Sigmoid colon (tissue), 7 donors: ENCODE data around the gene ZBTB21. TPM values are rescaled to one million over a fixed set of nuclear protein-coding genes. Genes with fewer than 3 reads are reported as not detected.

Experiments
- DNase-seq: peaks from one replicate; pipeline ENCODE4 v3.0.0-alpha.2; 2019
- H3K27ac ChIP-seq, 4 donors: fragments of 200-600 bp; sonication (generic); one replicate each; pipeline ENCODE4 v1.5.1; 2016 to 2019; ENCODE audit warnings: mild to moderate bottlenecking in 1 of 4
- H3K27me3 ChIP-seq, 3 donors: fragments of 200-600 bp; sonication (generic); one replicate each; pipeline ENCODE4 v1.5.1; 2019; ENCODE audit warnings: mild to moderate bottlenecking in 1 of 3
- H3K36me3 ChIP-seq, 4 donors: fragments of 200-600 bp; sonication (generic); one replicate each; pipeline ENCODE4 v1.5.1; 2016 to 2019
- H3K4me1 ChIP-seq, 4 donors: fragments of 200-600 bp; sonication (generic); one replicate each; pipeline ENCODE4 v1.5.1; 2017 to 2019
- H3K4me3 ChIP-seq, 4 donors: fragments of 200-600 bp; sonication (generic); one replicate each; pipeline ENCODE4 v1.5.1; 2017 to 2019; ENCODE audit warnings: mild to moderate bottlenecking in 2 of 4, moderate library complexity in 1 of 4
- H3K9me3 ChIP-seq, 4 donors: fragments of 200-600 bp in 3 of 4; sonication (generic) in 3 of 4; one replicate each; pipeline versions ENCODE4 v1.5.1 to v1.6.1; 2013 to 2019
- EP300 ChIP-seq, 4 donors: sonication (generic); formaldehyde crosslinking; IDR thresholded peaks; one replicate each; pipeline ENCODE4 v1.6.1; 2017; ENCODE audit warnings: antibody characterized with exemption in 4 of 4
- POLR2A ChIP-seq, 2 donors: fragments of 450-650 bp; IDR thresholded peaks; one replicate each; pipeline ENCODE4 v1.6.1; 2016; ENCODE audit warnings: antibody characterized with exemption in 2 of 2, mild to moderate bottlenecking in 2 of 2, moderate library complexity in 2 of 2
- POLR2AphosphoS5 ChIP-seq, 4 donors: sonication (generic); formaldehyde crosslinking; IDR thresholded peaks; one replicate each; pipeline ENCODE4 v1.6.1; 2017; ENCODE audit warnings: antibody characterized with exemption in 4 of 4
- WGBS, 2 donors: extraction: QIAGEN DNeasy Blood & Tissue Kit; methylation state at CpG; one replicate each; pipeline ENCODE4 v1.1.7; 2013; 5-methylcytosine and 5-hydroxymethylcytosine counted together
- intact Hi-C: fragments of 100-400 bp; cut with DNase I; formaldehyde crosslinking; loops from one replicate; pipeline ENCODE4 v1.15.1; 2023
- polyA plus RNA-seq, 3 donors: library from polyadenylated mRNA; stranded (reverse); fragments of 200-250 nt; gene quantifications; one replicate each; pipeline ENCODE4 v1.2.3, GENCODE V29; 2013
- total RNA-seq, 4 donors: library from RNA; depleted of rRNA; stranded (reverse); fragments of >200 nt; gene quantifications; one replicate each; pipeline ENCODE4 v1.1.0, GENCODE V29; 2016
- TF ChIP-seq, protein P1 (sequence below), 4 experiments: fragments of 450-650 bp in 3 of 4; fragments of 200-600 bp in 1 of 4; IDR thresholded peaks; one replicate each; pipeline ENCODE4 v1.5.1; 2016 to 2019; ENCODE audit warnings: antibody characterized with exemption in 4 of 4, mild to moderate bottlenecking in 3 of 4, moderate library complexity in 2 of 4
- donor health status: healthy with polysubstance abuse.
- donor health status: Bipolar disorder and iron deficiency.
- donor health status: healthy.

The ZBTB21 gene
- total and polyA plus RNA-seq, 7 donors: 1.8 to 14.7 (median 6.9) TPM

DNA sequence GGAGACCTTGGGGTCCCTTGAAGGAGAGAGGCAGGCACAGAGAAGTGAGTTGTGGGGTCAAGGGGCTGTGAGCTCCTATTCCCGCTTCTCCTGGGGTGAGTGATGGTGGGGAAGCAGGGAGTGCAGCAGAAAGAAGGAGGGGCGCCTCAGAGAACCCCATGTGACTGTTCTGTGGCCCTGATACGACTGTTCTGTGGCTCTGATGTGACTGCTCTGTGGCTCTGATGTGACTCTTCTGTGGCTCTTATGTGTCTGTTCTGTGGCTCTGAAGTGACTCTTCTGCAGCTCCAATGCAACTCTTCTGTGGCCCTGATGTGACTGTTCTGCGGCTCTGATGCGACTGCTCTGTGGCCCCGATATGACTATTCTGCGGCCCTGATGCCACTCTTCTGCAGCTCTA lies 31.1 kb upstream of the ZBTB21 start:
- peak overlapping the region in 1 of 4 donors; percentile 73 for H3K27ac ChIP-seq
- WGBS, 2 donors: 90 to 97% methylated on average over 7 of the region's 7 CpGs
- intact Hi-C loops: no loop called here
- H3K36me3 ChIP-seq: no peaks in the 10 kb centered on the region
- no peaks in the 10 kb centered on the region for H3K9me3 ChIP-seq
- peaks cover 0 to 19% (median 10%) of the 10 kb centered on the region in 4 donors for H3K4me1 ChIP-seq
- DNase-seq: no peak
- H3K4me3 ChIP-seq: no peak overlapping the region
- no peaks in the 10 kb centered on the region for H3K27me3 ChIP-seq
- TF ChIP-seq POLR2A (IDR thresholded peaks at IDR 0.05): no peak
- no peak for TF ChIP-seq POLR2AphosphoS5 (IDR thresholded peaks at IDR 0.05)
- TF ChIP-seq, protein P1, sequence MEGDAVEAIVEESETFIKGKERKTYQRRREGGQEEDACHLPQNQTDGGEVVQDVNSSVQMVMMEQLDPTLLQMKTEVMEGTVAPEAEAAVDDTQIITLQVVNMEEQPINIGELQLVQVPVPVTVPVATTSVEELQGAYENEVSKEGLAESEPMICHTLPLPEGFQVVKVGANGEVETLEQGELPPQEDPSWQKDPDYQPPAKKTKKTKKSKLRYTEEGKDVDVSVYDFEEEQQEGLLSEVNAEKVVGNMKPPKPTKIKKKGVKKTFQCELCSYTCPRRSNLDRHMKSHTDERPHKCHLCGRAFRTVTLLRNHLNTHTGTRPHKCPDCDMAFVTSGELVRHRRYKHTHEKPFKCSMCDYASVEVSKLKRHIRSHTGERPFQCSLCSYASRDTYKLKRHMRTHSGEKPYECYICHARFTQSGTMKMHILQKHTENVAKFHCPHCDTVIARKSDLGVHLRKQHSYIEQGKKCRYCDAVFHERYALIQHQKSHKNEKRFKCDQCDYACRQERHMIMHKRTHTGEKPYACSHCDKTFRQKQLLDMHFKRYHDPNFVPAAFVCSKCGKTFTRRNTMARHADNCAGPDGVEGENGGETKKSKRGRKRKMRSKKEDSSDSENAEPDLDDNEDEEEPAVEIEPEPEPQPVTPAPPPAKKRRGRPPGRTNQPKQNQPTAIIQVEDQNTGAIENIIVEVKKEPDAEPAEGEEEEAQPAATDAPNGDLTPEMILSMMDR (IDR thresholded peaks at IDR 0.05): no peak
- TF ChIP-seq EP300 (IDR thresholded peaks at IDR 0.05): no peak

DNA sequence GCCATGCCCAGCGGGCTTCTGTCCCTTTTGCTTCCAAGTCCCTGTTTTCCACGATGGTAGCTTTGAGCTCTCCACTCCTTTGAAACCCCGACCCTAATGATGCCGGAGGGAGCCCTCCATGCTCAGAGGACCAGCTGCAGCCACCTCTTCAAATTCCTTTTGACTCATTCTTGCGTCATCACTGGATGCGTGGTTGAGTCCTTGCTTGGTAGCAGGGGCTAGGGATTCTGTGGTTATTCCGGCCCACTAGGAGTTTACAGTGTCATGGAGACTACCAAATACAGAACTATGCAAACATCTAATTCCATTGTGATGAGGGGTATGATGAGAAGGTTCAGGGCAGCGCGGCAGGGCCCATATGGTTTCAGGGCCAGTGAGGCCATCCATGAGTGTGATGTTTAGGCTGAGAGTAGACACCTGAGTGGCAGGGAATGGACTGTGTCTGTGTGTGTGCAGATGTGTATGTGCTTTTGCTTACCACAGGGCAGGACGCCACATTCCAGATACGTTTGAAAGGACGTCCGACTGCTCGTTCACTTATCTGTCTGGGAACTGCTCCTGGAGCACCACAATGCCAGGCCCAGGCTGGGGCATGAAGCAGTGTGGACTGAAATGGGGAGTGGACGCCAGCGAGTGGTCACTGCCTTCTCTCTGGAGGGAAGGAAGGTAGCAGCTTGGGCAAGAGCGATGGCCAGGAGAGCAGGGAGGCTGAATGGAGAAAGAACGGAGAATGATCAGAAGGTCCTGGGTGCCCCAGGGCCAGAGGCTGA lies 30.4 kb upstream of the ZBTB21 start:
- WGBS, 2 donors: 88 to 90% methylated on average over 18 of the region's 18 CpGs
- no peaks in the 10 kb centered on the region for H3K36me3 ChIP-seq
- TF ChIP-seq POLR2AphosphoS5 (IDR thresholded peaks at IDR 0.05): peak in 1 of 4 donors; percentile 64
- TF ChIP-seq, protein P1 (IDR thresholded peaks at IDR 0.05): no peak
- TF ChIP-seq POLR2A (IDR thresholded peaks at IDR 0.05): no peak
- no peaks in the 10 kb centered on the region for H3K27me3 ChIP-seq
- no peak overlapping the region for H3K4me3 ChIP-seq
- DNase-seq: peak; percentile 74
- no peaks in the 10 kb centered on the region for H3K9me3 ChIP-seq
- intact Hi-C loops: no loop called here
- peaks cover 0 to 19% (median 10%) of the 10 kb centered on the region in 4 donors for H3K4me1 ChIP-seq
- peak overlapping the region in 2 of 4 donors; percentile 21 to 73 for H3K27ac ChIP-seq

DNA sequence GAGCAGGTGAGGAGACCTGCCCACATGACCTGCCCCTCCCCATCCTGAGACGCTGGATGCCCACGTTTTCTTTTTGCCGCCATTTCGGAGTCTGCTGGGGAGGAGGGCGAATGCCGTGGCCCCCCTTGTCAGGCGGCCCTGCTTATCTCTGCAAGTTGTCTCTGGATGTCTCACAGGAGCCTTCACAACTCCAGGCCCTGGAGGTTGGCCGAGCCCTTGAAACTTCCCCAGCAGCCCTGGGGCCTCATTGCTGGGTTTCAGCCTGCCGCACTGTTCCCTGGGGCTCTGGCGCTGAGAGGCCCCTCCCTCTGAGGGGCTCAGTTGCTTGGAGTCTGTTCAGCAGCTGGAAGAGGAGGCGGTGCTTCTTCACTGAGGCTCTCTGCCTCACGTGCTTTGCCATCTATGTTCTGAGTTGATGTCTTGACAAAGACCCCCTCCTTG lies 29.8 kb upstream of the ZBTB21 start:
- intact Hi-C loops: no loop called here
- Histone ChIP-seq H3K27me3 (no peaks in the 10 kb centered on the region), H3K4me3 (no peak overlapping the region), H3K27ac (peak overlapping the region in 2 of 4 donors; percentile 16 to 73), H3K9me3 (no peaks in the 10 kb centered on the region), H3K36me3 (no peaks in the 10 kb centered on the region), H3K4me1 (peaks cover 0 to 19% (median 10%) of the 10 kb centered on the region in 4 donors)
- 70 to 79% methylated on average over 12 of the region's 12 CpGs for WGBS, 2 donors
- TF ChIP-seq EP300 (IDR thresholded peaks at IDR 0.05) (no peak), POLR2A (IDR thresholded peaks at IDR 0.05) (no peak), POLR2AphosphoS5 (IDR thresholded peaks at IDR 0.05) (no peak)
- TF ChIP-seq, protein P1 (IDR thresholded peaks at IDR 0.05): no peak
- no peak for DNase-seq

DNA sequence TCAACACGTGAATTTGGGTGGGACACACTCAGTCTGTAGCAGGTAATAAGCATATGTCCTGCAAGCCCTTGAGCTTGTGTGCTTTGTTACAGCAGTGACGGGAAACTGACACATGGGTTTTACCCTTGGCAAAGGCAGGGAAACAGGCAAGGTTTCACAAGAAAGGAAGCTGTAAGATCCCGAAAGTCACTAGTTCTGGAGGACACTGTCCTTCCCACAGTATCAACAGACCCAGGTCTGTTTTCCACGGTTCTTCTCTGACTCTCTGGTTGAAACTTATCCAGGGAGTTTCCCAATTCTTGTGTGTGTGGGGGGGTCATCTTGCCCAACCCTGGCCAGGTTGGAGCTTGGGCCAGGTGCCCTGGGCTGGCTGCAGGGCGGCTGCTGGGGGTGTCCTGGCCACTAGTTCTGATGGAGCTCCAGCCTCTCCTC lies 29.3 kb upstream of the ZBTB21 start:
- Histone ChIP-seq H3K27me3 (no peaks in the 10 kb centered on the region), H3K9me3 (no peaks in the 10 kb centered on the region), H3K4me1 (peaks cover 0 to 19% (median 10%) of the 10 kb centered on the region in 4 donors), H3K36me3 (no peaks in the 10 kb centered on the region), H3K27ac (peak overlapping the region in 2 of 4 donors; percentile 16 to 73), H3K4me3 (no peak overlapping the region)
- TF ChIP-seq POLR2AphosphoS5 (IDR thresholded peaks at IDR 0.05) (peak in 2 of 4 donors; percentile 41 to 65), POLR2A (IDR thresholded peaks at IDR 0.05) (no peak), EP300 (IDR thresholded peaks at IDR 0.05) (peak in 2 of 4 donors; percentile 6 to 18)
- peak; percentile 63 for DNase-seq
- WGBS, 2 donors: 46 to 69% methylated on average over 5 of the region's 5 CpGs
- intact Hi-C loops: no loop called here

DNA sequence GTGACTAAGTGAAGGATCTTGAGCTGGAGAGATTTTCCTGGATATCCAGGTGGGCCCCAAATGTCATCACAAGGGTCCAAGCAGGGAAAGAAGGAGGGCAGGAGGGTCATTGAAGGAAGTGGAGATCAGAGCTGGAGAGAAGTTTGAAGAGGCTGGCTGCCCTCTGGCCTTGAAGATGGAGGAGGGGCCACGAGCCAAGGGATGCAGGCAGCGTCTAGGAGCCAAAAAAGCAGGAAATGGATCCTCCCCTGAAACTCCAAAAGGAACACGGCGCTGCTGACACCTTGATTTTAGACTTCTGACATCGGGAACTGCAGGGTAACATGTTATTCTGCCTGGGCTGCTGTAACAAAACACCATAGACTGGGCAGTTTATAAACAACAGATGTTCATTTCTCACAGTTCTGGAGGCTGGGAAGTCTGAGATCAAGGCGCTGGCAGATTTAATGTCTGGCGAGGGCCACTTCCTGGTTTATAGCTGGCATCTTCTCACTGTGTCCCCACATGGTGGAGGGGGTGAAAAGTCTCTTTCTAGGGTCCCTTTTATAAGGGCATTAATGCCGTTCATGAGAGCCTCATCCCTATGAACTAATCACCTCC lies 28.8 kb upstream of the ZBTB21 start:
- intact Hi-C loops: no loop called here
- no peak for TF ChIP-seq EP300 (IDR thresholded peaks at IDR 0.05)
- TF ChIP-seq POLR2A (IDR thresholded peaks at IDR 0.05): no peak
- TF ChIP-seq, protein P1 (IDR thresholded peaks at IDR 0.05): no peak
- no peak for TF ChIP-seq POLR2AphosphoS5 (IDR thresholded peaks at IDR 0.05)
- Histone ChIP-seq H3K4me1 (peaks cover 0 to 19% (median 10%) of the 10 kb centered on the region in 4 donors), H3K27me3 (no peaks in the 10 kb centered on the region), H3K9me3 (no peaks in the 10 kb centered on the region), H3K4me3 (no peak overlapping the region), H3K27ac (peak overlapping the region in 1 of 4 donors; percentile 73), H3K36me3 (no peaks in the 10 kb centered on the region)
- no peak for DNase-seq
- 81 to 88% methylated on average over 8 of the region's 8 CpGs for WGBS, 2 donors
